GM18508 (cell line): ENCODE measurements around the gene MMP23B.

Experiments
- ATAC-seq: cut with Tn5 transposase; IDR thresholded peaks from one replicate; pipeline ENCODE4 v1.9.1; 2021; ENCODE audit warnings: moderate number of reproducible peaks; ENCODE audit not compliant: insufficient read depth, unreplicated experiment

The MMP23B gene

GRCh38 chr1:1618396-1619068 is 13.4 kb upstream of the MMP23B start:
- ATAC-seq, result no peak

GRCh38 chr1:1619917-1620361 is 12.0 kb upstream of the MMP23B start:
- no peak for ATAC-seq

GRCh38 chr1:1620433-1621139 is 11.4 kb upstream of the MMP23B start:
- no peak for ATAC-seq

- no peak for ATAC-seq
Observed at GRCh38 chr1:1621173-1622009, 10.6 kb upstream of the MMP23B start.

- ATAC-seq, result no peak
Observed at GRCh38 chr1:1622010-1622787, 9.8 kb upstream of the MMP23B start.

- ATAC-seq, result no peak
Observed at GRCh38 chr1:1622788-1623094, 9.2 kb upstream of the MMP23B start.

GRCh38 chr1:1623181-1623630 is 8.8 kb upstream of the MMP23B start:
- no peak for ATAC-seq

GRCh38 chr1:1623631-1624442 is 8.1 kb upstream of the MMP23B start:
- ATAC-seq, result no peak

GRCh38 chr1:1624443-1625403 is 7.2 kb upstream of the MMP23B start:
- ATAC-seq, result no peak

GRCh38 chr1:1625404-1625775 is 6.6 kb upstream of the MMP23B start:
- ATAC-seq, result no peak

GRCh38 chr1:1625824-1626206 is 6.2 kb upstream of the MMP23B start:
- no peak for ATAC-seq

GRCh38 chr1:1626207-1627141 is 5.5 kb upstream of the MMP23B start:
- ATAC-seq, result no peak

- ATAC-seq, result no peak
Observed at GRCh38 chr1:1627261-1627828, 4.6 kb upstream of the MMP23B start.

GRCh38 chr1:1627829-1628753 is 3.9 kb upstream of the MMP23B start:
- no peak for ATAC-seq

- no peak for ATAC-seq
Observed at GRCh38 chr1:1628754-1629429, 3.1 kb upstream of the MMP23B start.
